DMS79 (cell line): ENCODE results near the gene CACNB1.

Source experiments
- DNase-seq: peaks from one replicate; lab custom pipeline; 2025; lab: John Stamatoyannopoulos, UW

Gene CACNB1

GRCh38 chr17:39123627-39124026 is 73.8 kb downstream of the CACNB1 start:
- DNase-seq: no peak
